Thyroid gland (tissue), 4 donors: ENCODE data around the gene TINAGL1. TPM values are rescaled to one million over a fixed set of nuclear protein-coding genes. Genes with fewer than 3 reads are reported as not detected.

Source experiments
- DNase-seq, 2 donors: peaks; one replicate each; pipeline ENCODE4 v3.0.0-alpha.2; 2019
- H3K27ac ChIP-seq, 3 donors: fragments of 200-600 bp; sonication (generic); 1 replicate in 2 of 3; 2 replicates in 1 of 3; pipeline ENCODE4 v1.5.1; 2016 to 2019; ENCODE audit warnings: mild to moderate bottlenecking in 1 of 3, moderate library complexity in 1 of 3
- H3K27me3 ChIP-seq: fragments of 200-600 bp; sonication (generic); one replicate; pipeline ENCODE4 v1.5.1; 2019
- H3K36me3 ChIP-seq, 2 donors: fragments of 200-600 bp; sonication (generic); one replicate each; pipeline ENCODE4 v1.5.1; 2016 to 2019
- H3K4me1 ChIP-seq, 2 donors: fragments of 200-600 bp; sonication (generic); one replicate each; pipeline ENCODE4 v1.5.1; 2017 to 2019
- H3K4me3 ChIP-seq, 3 donors: fragments of 200-600 bp; sonication (generic); replicated peaks in 1 of 3; 1 replicate in 2 of 3; 2 replicates in 1 of 3; pipeline ENCODE4 v1.5.1; 2016; ENCODE audit warnings: mild to moderate bottlenecking in 1 of 3
- H3K9me3 ChIP-seq: fragments of 200-600 bp; sonication (generic); one replicate; pipeline ENCODE4 v1.5.1; 2017
- POLR2A ChIP-seq, 2 donors: fragments of 450-650 bp; IDR thresholded peaks; one replicate each; pipeline ENCODE4 v1.6.1; 2017; ENCODE audit warnings: antibody characterized with exemption in 2 of 2, mild to moderate bottlenecking in 2 of 2, moderate library complexity in 1 of 2
- WGBS, 2 donors: methylation state at CpG; one replicate each; pipeline ENCODE4 v1.1.5; 2017; 5-methylcytosine and 5-hydroxymethylcytosine counted together
- intact Hi-C: fragments of 100-400 bp; cut with DNase I; formaldehyde crosslinking; loops from one replicate; pipeline ENCODE4 v1.15.1; 2023
- total RNA-seq, 4 donors: library from RNA; depleted of rRNA; stranded (reverse); fragments of >200 nt; gene quantifications; one replicate each; pipeline ENCODE4 v1.2.3, GENCODE V29; 2016
- TF ChIP-seq, protein P1 (sequence below), 6 experiments: fragments of 200-600 bp in 3 of 6; fragments of 450-650 bp in 3 of 6; sonication (generic) in 3 of 6; IDR thresholded peaks; one replicate each; pipeline ENCODE4 v1.5.1; 2016 to 2019; ENCODE audit warnings: antibody characterized with exemption in 6 of 6, mild to moderate bottlenecking in 2 of 6, inconsistent platforms in 1 of 6, moderate library complexity in 1 of 6

TINAGL1 gene
- total RNA-seq, 4 donors from 2014 or later = 157 to 391 (median 227) TPM

- no peaks in the 10 kb centered on the region for H3K27me3 ChIP-seq
- H3K27ac ChIP-seq = no peak overlapping the region
- H3K9me3 ChIP-seq = no peaks in the 10 kb centered on the region
- no peak for TF ChIP-seq POLR2A (IDR thresholded peaks at IDR 0.05)
- TF ChIP-seq, protein P1, sequence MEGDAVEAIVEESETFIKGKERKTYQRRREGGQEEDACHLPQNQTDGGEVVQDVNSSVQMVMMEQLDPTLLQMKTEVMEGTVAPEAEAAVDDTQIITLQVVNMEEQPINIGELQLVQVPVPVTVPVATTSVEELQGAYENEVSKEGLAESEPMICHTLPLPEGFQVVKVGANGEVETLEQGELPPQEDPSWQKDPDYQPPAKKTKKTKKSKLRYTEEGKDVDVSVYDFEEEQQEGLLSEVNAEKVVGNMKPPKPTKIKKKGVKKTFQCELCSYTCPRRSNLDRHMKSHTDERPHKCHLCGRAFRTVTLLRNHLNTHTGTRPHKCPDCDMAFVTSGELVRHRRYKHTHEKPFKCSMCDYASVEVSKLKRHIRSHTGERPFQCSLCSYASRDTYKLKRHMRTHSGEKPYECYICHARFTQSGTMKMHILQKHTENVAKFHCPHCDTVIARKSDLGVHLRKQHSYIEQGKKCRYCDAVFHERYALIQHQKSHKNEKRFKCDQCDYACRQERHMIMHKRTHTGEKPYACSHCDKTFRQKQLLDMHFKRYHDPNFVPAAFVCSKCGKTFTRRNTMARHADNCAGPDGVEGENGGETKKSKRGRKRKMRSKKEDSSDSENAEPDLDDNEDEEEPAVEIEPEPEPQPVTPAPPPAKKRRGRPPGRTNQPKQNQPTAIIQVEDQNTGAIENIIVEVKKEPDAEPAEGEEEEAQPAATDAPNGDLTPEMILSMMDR (IDR thresholded peaks at IDR 0.05) = no peak
- 87 to 88% methylated on average over 5 of the region's 5 CpGs for WGBS, 2 donors
- intact Hi-C loops = no loop called here
- no peak overlapping the region for H3K4me3 ChIP-seq
- no peaks in the 10 kb centered on the region for H3K36me3 ChIP-seq
- DNase-seq = no peak
- H3K4me1 ChIP-seq = peaks cover 16 to 24% of the 10 kb centered on the region in 2 donors
Measured at GRCh38 chr1:31593136-31593665, 16.9 kb downstream of the TINAGL1 start.

- Histone ChIP-seq H3K27ac (no peak overlapping the region), H3K27me3 (no peaks in the 10 kb centered on the region), H3K9me3 (no peaks in the 10 kb centered on the region), H3K36me3 (no peaks in the 10 kb centered on the region), H3K4me3 (no peak overlapping the region), H3K4me1 (peaks cover 8 to 16% of the 10 kb centered on the region in 2 donors)
- intact Hi-C loops = loop anchor here (2.0 kb wide), 1 partner anchor 29 kb away; no protein-coding TSS in a partner anchor
- TF ChIP-seq, protein P1 (IDR thresholded peaks at IDR 0.05) = peak; percentile 84 to 92 (median 88)
- peak in 1 of 2 donors; percentile 7 for TF ChIP-seq POLR2A (IDR thresholded peaks at IDR 0.05)
- 40 to 50% methylated on average over 10 of the region's 10 CpGs for WGBS, 2 donors
- peak; percentile 87 to 89 for DNase-seq
Measured at GRCh38 chr1:31593770-31594632, 17.7 kb downstream of the TINAGL1 start.

DNA sequence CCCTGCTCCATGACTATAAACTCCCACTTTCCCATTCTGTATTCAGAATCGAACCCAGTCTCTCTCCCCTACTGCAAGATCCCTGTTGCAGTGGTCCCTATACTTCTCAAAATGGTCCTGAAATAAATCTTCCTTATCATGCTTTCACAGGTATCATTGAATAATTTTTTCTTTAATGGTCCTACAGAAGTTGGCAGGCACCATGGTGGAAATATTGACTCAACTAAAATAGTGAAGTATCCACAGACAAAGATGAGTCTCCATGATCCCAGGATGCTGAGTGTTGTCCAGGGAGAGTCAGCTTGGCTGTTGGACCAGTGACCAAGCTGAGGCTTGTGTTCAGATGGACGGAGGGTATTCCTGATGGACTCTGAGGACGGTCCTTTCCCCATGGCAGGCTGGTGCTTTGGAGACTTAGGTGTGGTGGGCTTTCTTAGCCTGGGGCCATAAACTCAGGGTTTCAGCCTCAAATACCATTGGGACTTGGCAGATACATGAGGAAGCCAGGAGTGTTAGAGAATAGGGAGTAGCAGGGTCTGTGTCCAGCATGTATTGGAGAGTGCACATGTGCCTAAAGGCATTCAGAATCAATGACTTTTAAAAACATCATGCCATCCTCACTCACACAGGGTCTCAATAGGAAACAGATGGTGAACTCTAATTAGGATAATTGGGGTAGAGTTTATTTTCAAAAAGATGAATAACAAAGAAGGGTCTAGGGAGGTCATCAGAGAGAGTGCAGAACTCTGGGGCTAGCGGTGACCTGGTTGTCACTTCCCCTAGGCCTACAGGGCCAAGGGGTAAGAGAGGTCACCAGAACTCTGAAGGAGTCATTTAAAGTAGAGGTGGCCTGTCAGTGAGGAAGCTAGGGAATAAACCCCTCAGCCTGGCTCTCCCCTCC is 19.8 kb downstream of the TINAGL1 start:
- Histone ChIP-seq H3K27ac (no peak overlapping the region), H3K36me3 (no peaks in the 10 kb centered on the region), H3K4me1 (peaks cover 3 to 9% of the 10 kb centered on the region in 2 donors), H3K4me3 (no peak overlapping the region), H3K27me3 (no peaks in the 10 kb centered on the region), H3K9me3 (no peaks in the 10 kb centered on the region)
- TF ChIP-seq POLR2A (IDR thresholded peaks at IDR 0.05) = no peak
- TF ChIP-seq, protein P1 (IDR thresholded peaks at IDR 0.05) = no peak
- DNase-seq = no peak
- intact Hi-C loops = loop anchor here (2.0 kb wide), 1 partner anchor 31 kb away; no protein-coding TSS in a partner anchor
- 85 to 97% methylated on average over 4 of the region's 4 CpGs for WGBS, 2 donors

GRCh38 chr1:31596737-31597097 is 20.4 kb downstream of the TINAGL1 start:
- peaks cover 3 to 7% of the 10 kb centered on the region in 2 donors for H3K4me1 ChIP-seq
- 65 to 75% methylated on average over 6 of the region's 6 CpGs for WGBS, 2 donors
- no peaks in the 10 kb centered on the region for H3K9me3 ChIP-seq
- H3K36me3 ChIP-seq = no peaks in the 10 kb centered on the region
- no peak overlapping the region for H3K4me3 ChIP-seq
- no peak overlapping the region for H3K27ac ChIP-seq
- TF ChIP-seq POLR2A (IDR thresholded peaks at IDR 0.05) = no peak
- TF ChIP-seq, protein P1 (IDR thresholded peaks at IDR 0.05) = no peak
- intact Hi-C loops = no loop called here
- no peak for DNase-seq
- no peaks in the 10 kb centered on the region for H3K27me3 ChIP-seq
